Thyroid gland (tissue), 4 donors: ENCODE measurements around the gene DTD1. TPM values are rescaled to one million over a fixed set of nuclear protein-coding genes. Genes with fewer than 3 reads are reported as not detected.

Experiments
- DNase-seq, 2 donors: peaks; one replicate each; pipeline ENCODE4 v3.0.0-alpha.2; 2019
- H3K27ac ChIP-seq, 3 donors: fragments of 200-600 bp; sonication (generic); 1 replicate in 2 of 3; 2 replicates in 1 of 3; pipeline ENCODE4 v1.5.1; 2016 to 2019; ENCODE audit warnings: mild to moderate bottlenecking in 1 of 3, moderate library complexity in 1 of 3
- H3K27me3 ChIP-seq: fragments of 200-600 bp; sonication (generic); one replicate; pipeline ENCODE4 v1.5.1; 2019
- H3K36me3 ChIP-seq, 2 donors: fragments of 200-600 bp; sonication (generic); one replicate each; pipeline ENCODE4 v1.5.1; 2016 to 2019
- H3K4me1 ChIP-seq, 2 donors: fragments of 200-600 bp; sonication (generic); one replicate each; pipeline ENCODE4 v1.5.1; 2017 to 2019
- H3K4me3 ChIP-seq, 3 donors: fragments of 200-600 bp; sonication (generic); replicated peaks in 1 of 3; 1 replicate in 2 of 3; 2 replicates in 1 of 3; pipeline ENCODE4 v1.5.1; 2016; ENCODE audit warnings: mild to moderate bottlenecking in 1 of 3
- H3K9me3 ChIP-seq: fragments of 200-600 bp; sonication (generic); one replicate; pipeline ENCODE4 v1.5.1; 2017
- POLR2A ChIP-seq, 2 donors: fragments of 450-650 bp; IDR thresholded peaks; one replicate each; pipeline ENCODE4 v1.6.1; 2017; ENCODE audit warnings: antibody characterized with exemption in 2 of 2, mild to moderate bottlenecking in 2 of 2, moderate library complexity in 1 of 2
- WGBS, 2 donors: methylation state at CpG; one replicate each; pipeline ENCODE4 v1.1.5; 2017; 5-methylcytosine and 5-hydroxymethylcytosine counted together
- intact Hi-C: fragments of 100-400 bp; cut with DNase I; formaldehyde crosslinking; loops from one replicate; pipeline ENCODE4 v1.15.1; 2023
- total RNA-seq, 4 donors: library from RNA; depleted of rRNA; stranded (reverse); fragments of >200 nt; gene quantifications; one replicate each; pipeline ENCODE4 v1.2.3, GENCODE V29; 2016
- TF ChIP-seq, protein P1 (sequence below), 6 experiments: fragments of 200-600 bp in 3 of 6; fragments of 450-650 bp in 3 of 6; sonication (generic) in 3 of 6; IDR thresholded peaks; one replicate each; pipeline ENCODE4 v1.5.1; 2016 to 2019; ENCODE audit warnings: antibody characterized with exemption in 6 of 6, mild to moderate bottlenecking in 2 of 6, inconsistent platforms in 1 of 6, moderate library complexity in 1 of 6

The DTD1 gene
- total RNA-seq, 4 donors from 2014 or later = 42.7 to 57.6 (median 52.4) TPM

DNA sequence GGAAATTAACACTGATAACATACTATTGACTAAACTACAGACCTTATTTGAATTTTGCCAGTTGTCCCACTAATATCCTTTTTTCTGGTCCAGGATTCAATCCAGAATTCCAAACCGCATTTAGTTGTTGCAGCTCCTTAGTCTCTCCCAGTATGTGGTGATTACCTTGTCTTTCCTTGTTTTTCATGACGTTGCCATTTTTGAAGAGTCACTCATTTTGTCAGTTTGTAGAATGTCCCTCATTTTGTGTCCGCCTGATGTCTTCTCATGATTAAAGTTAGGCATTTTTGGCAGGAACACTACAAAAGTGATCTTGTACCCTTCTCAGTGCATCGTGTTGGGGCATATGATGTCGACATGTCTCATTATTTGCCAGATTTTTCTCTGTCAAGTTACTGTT, 33.1 kb downstream of the DTD1 start:
- WGBS, 2 donors = 89 to 94% methylated on average over 5 of the region's 5 CpGs
- no peak overlapping the region for H3K4me3 ChIP-seq
- no peak for DNase-seq
- H3K27ac ChIP-seq = no peak overlapping the region
- H3K9me3 ChIP-seq = no peaks in the 10 kb centered on the region
- H3K4me1 ChIP-seq = peaks cover 1 to 3% of the 10 kb centered on the region in 2 donors
- no peaks in the 10 kb centered on the region for H3K36me3 ChIP-seq
- intact Hi-C loops = loop anchor here (10.0 kb wide), 1 partner anchor 174 kb away; no protein-coding TSS in a partner anchor
- no peaks in the 10 kb centered on the region for H3K27me3 ChIP-seq
- TF ChIP-seq, protein P1, sequence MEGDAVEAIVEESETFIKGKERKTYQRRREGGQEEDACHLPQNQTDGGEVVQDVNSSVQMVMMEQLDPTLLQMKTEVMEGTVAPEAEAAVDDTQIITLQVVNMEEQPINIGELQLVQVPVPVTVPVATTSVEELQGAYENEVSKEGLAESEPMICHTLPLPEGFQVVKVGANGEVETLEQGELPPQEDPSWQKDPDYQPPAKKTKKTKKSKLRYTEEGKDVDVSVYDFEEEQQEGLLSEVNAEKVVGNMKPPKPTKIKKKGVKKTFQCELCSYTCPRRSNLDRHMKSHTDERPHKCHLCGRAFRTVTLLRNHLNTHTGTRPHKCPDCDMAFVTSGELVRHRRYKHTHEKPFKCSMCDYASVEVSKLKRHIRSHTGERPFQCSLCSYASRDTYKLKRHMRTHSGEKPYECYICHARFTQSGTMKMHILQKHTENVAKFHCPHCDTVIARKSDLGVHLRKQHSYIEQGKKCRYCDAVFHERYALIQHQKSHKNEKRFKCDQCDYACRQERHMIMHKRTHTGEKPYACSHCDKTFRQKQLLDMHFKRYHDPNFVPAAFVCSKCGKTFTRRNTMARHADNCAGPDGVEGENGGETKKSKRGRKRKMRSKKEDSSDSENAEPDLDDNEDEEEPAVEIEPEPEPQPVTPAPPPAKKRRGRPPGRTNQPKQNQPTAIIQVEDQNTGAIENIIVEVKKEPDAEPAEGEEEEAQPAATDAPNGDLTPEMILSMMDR (IDR thresholded peaks at IDR 0.05) = no peak
- TF ChIP-seq POLR2A (IDR thresholded peaks at IDR 0.05) = no peak

DNA sequence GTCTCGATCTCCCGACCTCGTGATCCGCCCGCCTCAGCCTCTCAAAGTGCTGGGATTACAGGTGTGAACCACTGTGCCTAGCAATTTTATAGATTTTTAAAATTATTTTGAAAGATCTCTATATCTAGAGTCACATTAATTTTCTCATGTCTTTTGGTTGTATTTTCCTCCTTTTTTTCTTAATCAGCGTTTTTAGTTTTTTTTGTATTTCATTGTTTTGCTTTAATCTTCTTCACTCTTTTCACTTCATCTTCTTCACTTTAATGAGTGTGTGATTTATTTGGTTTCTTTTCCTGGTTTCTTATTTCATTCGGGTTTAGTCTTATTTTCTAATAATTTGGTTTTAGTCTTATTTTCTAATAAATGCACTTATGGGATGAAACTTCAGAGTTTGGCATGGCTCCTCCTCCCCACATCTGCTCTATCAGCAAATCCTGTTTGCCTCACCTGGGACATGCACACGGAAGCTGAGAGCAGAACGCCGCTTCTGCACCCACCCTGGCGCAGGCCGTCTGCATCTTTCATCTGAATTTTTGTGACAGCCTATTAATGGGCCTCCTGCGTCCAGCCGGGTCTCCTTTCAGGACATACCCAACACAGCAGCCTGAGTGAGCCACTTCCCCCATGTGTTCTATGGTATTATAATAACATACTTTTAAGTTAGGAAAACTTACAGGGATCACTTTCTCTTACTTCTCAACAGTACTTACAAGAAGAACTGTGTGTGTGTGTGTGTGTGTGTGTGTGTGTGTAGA, 35.5 kb downstream of the DTD1 start:
- no peak overlapping the region for H3K4me3 ChIP-seq
- H3K4me1 ChIP-seq = no peaks in the 10 kb centered on the region
- no peaks in the 10 kb centered on the region for H3K9me3 ChIP-seq
- 85 to 90% methylated on average over 14 of the region's 14 CpGs for WGBS, 2 donors
- no peak for DNase-seq
- no peak overlapping the region for H3K27ac ChIP-seq
- no peak for TF ChIP-seq POLR2A (IDR thresholded peaks at IDR 0.05)
- TF ChIP-seq, protein P1 (IDR thresholded peaks at IDR 0.05) = no peak
- H3K27me3 ChIP-seq = no peaks in the 10 kb centered on the region
- no peaks in the 10 kb centered on the region for H3K36me3 ChIP-seq
- intact Hi-C loops = loop anchor here (10.0 kb wide), 1 partner anchor 171 kb away; no protein-coding TSS in a partner anchor

DNA sequence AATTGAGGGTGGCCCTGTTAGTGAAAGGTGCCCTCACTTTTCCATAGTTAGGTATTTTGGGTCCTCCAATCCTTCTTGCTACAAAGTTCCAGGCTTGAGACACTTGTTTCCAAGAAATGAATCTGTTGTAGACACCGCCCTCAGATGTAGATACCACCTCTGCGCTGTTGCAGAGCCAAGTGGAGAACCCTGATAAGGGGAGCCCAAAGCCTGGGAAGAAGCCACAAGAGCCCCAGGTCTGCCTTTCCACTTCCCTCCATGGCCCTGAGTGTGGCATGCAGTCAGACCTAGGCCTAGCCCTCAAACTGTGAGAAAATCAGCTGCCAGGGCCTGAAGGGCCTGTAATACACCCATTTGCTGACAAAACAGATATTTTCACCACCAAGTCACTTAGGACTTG, 37.1 kb downstream of the DTD1 start:
- DNase-seq = no peak
- H3K27me3 ChIP-seq = no peaks in the 10 kb centered on the region
- intact Hi-C loops = loop anchor here (10.0 kb wide), 1 partner anchor 170 kb away; no protein-coding TSS in a partner anchor
- no peaks in the 10 kb centered on the region for H3K36me3 ChIP-seq
- no peak overlapping the region for H3K27ac ChIP-seq
- H3K4me1 ChIP-seq = no peaks in the 10 kb centered on the region
- no peak overlapping the region for H3K4me3 ChIP-seq
- WGBS, 2 donors = 50 to 68% methylated on average over 2 of the region's 2 CpGs
- TF ChIP-seq POLR2A (IDR thresholded peaks at IDR 0.05) = no peak
- TF ChIP-seq, protein P1 (IDR thresholded peaks at IDR 0.05) = no peak
- H3K9me3 ChIP-seq = no peaks in the 10 kb centered on the region

DNA sequence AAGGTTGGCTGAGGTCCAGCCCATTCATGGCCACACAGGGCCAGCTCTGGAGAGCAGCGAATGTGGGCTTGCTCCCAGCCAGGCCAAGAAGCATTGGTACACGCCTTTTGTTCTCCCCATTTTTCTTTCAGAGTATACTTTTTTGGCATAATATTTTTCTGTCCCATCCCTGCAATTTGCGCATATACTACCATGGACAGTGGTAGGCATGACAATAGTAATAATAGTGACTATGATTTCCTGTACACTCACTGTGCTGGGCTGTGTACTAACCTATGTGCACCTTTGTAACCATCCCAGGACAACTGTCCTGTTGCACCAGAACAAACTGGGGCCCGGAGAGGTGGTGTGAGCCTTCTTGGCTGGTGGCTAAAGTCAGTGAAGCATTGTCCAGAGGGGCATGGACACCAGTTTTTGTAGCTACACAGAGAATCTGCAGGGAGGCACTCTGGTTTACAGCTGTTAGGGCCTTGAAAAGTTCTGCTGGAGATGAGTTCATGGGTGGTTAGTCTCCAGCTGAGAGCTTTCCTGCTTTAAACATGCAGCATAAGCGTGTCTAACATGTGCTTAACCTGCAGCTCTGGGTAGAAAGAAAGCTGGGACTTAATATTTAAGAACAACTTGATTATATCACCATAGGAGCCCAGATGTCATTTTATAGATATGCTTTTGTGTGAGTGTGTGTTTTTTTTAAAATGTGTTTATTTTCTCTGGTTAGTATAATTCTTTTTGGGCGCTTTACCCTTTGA, 38.2 kb downstream of the DTD1 start:
- 78 to 90% methylated on average over 6 of the region's 6 CpGs for WGBS, 2 donors
- DNase-seq = no peak
- H3K36me3 ChIP-seq = no peaks in the 10 kb centered on the region
- TF ChIP-seq, protein P1 (IDR thresholded peaks at IDR 0.05) = no peak
- TF ChIP-seq POLR2A (IDR thresholded peaks at IDR 0.05) = no peak
- H3K4me1 ChIP-seq = no peaks in the 10 kb centered on the region
- H3K27ac ChIP-seq = no peak overlapping the region
- no peaks in the 10 kb centered on the region for H3K27me3 ChIP-seq
- no peaks in the 10 kb centered on the region for H3K9me3 ChIP-seq
- H3K4me3 ChIP-seq = no peak overlapping the region
- intact Hi-C loops = loop anchor here (10.0 kb wide), 1 partner anchor 169 kb away; no protein-coding TSS in a partner anchor
